H9 (cell line): ENCODE data around the gene NAP1L5. TPM values are rescaled to one million over a fixed set of nuclear protein-coding genes. Genes with fewer than 3 reads are reported as not detected.

Source experiments
- DNase-seq: peaks from one replicate; pipeline ENCODE4 v3.0.0-alpha.2; 2017
- H2AFZ ChIP-seq: one replicate; pipeline ENCODE4 v1.6.1; 2013; ENCODE audit warnings: mild to moderate bottlenecking, low read length, control low read depth, moderate library complexity
- H2AK5ac ChIP-seq: 2 replicates; pipeline ENCODE4 v1.6.1; 2013; ENCODE audit warnings: low read length, control low read depth, mixed read lengths; ENCODE audit not compliant: insufficient read length
- H2BK120ac ChIP-seq: one replicate; pipeline ENCODE4 v1.6.1; 2013; ENCODE audit warnings: low read depth, mild to moderate bottlenecking, low read length, control low read depth, inconsistent platforms; ENCODE audit not compliant: poor library complexity, severe bottlenecking
- H2BK12ac ChIP-seq: 2 replicates; pipeline ENCODE4 v1.6.1; 2013; ENCODE audit warnings: low read length, control low read depth, mixed read lengths, low read depth; ENCODE audit not compliant: insufficient read length
- H2BK15ac ChIP-seq: 2 replicates; pipeline ENCODE4 v1.6.1; 2013; ENCODE audit warnings: low read depth, low read length, control low read depth
- H2BK20ac ChIP-seq: one replicate; pipeline ENCODE4 v1.6.1; 2013; ENCODE audit warnings: low read depth, mild to moderate bottlenecking, low read length, control low read depth, inconsistent platforms; ENCODE audit not compliant: poor library complexity, severe bottlenecking
- H2BK5ac ChIP-seq: 2 replicates; pipeline ENCODE4 v1.6.1; 2013; ENCODE audit warnings: low read length, control low read depth, mixed read lengths; ENCODE audit not compliant: insufficient read length
- H3K14ac ChIP-seq: 2 replicates; pipeline ENCODE4 v1.6.1; 2013; ENCODE audit warnings: low read length, control low read depth; ENCODE audit not compliant: insufficient read depth
- H3K18ac ChIP-seq: 2 replicates; pipeline ENCODE4 v1.6.1; 2013; ENCODE audit warnings: low read depth, mild to moderate bottlenecking, mixed read lengths, low read length, control low read depth; ENCODE audit not compliant: insufficient read length
- H3K23ac ChIP-seq: 2 replicates; pipeline ENCODE4 v1.6.1; 2013; ENCODE audit warnings: low read length, control low read depth, mixed read lengths, low read depth; ENCODE audit not compliant: insufficient read length
- H3K23me2 ChIP-seq: 2 replicates; pipeline ENCODE4 v1.6.1; 2013; ENCODE audit warnings: low read depth, mild to moderate bottlenecking, mixed read lengths, low read length, control low read depth; ENCODE audit not compliant: insufficient read length, poor library complexity, severe bottlenecking
- H3K27ac ChIP-seq: 2 replicates; pipeline ENCODE4 v1.5.1; 2013; ENCODE audit warnings: low read length, control low read depth, mixed read lengths, low read depth; ENCODE audit not compliant: insufficient read length
- H3K27me3 ChIP-seq: 2 replicates; pipeline ENCODE4 v1.6.1; 2013; ENCODE audit warnings: low read length, control low read depth, inconsistent platforms; ENCODE audit not compliant: insufficient read depth
- H3K4ac ChIP-seq: 2 replicates; pipeline ENCODE4 v1.6.1; 2013; ENCODE audit warnings: low read depth, mild to moderate bottlenecking, control low read depth, inconsistent platforms, low read length, moderate library complexity
- H3K4me1 ChIP-seq: 2 replicates; pipeline ENCODE4 v1.6.1; 2013; ENCODE audit warnings: low read length, control low read depth, inconsistent platforms; ENCODE audit not compliant: insufficient read depth
- H3K4me2 ChIP-seq: 2 replicates; pipeline ENCODE4 v1.6.1; 2013; ENCODE audit warnings: low read length, control low read depth, mixed read lengths; ENCODE audit not compliant: insufficient read length, insufficient read depth
- H3K56ac ChIP-seq: 2 replicates; pipeline ENCODE4 v1.6.1; 2013; ENCODE audit warnings: low read depth, mild to moderate bottlenecking, mixed read lengths, low read length, control low read depth; ENCODE audit not compliant: insufficient read length
- H3K79me1 ChIP-seq: 2 replicates; pipeline ENCODE4 v1.6.1; 2013; ENCODE audit warnings: low read depth, mild to moderate bottlenecking, moderate library complexity, low read length, control low read depth, inconsistent platforms; ENCODE audit not compliant: insufficient read depth, poor library complexity, severe bottlenecking
- H3K79me2 ChIP-seq: 2 replicates; pipeline ENCODE4 v1.6.1; 2013; ENCODE audit warnings: low read length, control low read depth, inconsistent platforms; ENCODE audit not compliant: insufficient read depth
- H3K9ac ChIP-seq: 2 replicates; pipeline ENCODE4 v1.6.1; 2013; ENCODE audit warnings: low read length, control low read depth, mixed read lengths; ENCODE audit not compliant: insufficient read length; ENCODE audit errors: extremely low read depth
- H3K9me3 ChIP-seq: one replicate; pipeline ENCODE4 v1.6.1; 2013; ENCODE audit warnings: low read depth, low read length, inconsistent platforms; ENCODE audit not compliant: control insufficient read depth
- H3T11ph ChIP-seq: one replicate; pipeline ENCODE4 v1.6.1; 2013; ENCODE audit warnings: mild to moderate bottlenecking, low read length, control low read depth, inconsistent platforms
- H4K20me1 ChIP-seq: one replicate; pipeline ENCODE4 v1.6.1; 2013; ENCODE audit not compliant: control insufficient read depth, insufficient read length, insufficient read depth
- H4K5ac ChIP-seq: 2 replicates; pipeline ENCODE4 v1.6.1; 2013; ENCODE audit warnings: low read depth, mild to moderate bottlenecking, mixed read lengths, low read length, control low read depth; ENCODE audit not compliant: insufficient read length
- H4K8ac ChIP-seq: replicated peaks from 2 replicates; pipeline ENCODE4 v1.6.1; 2013; ENCODE audit warnings: low read length, control low read depth, mixed read lengths, low read depth; ENCODE audit not compliant: insufficient read length
- H4K91ac ChIP-seq: 2 replicates; pipeline ENCODE4 v1.6.1; 2013; ENCODE audit warnings: low read depth, mild to moderate bottlenecking, moderate library complexity, mixed read lengths, low read length, control low read depth; ENCODE audit not compliant: insufficient read length
- H3K27ac Mint-ChIP-seq, 3 experiments: 2 replicates in 2 of 3; 3 replicates in 1 of 3; pipeline ENCODE4 v1.8.0; 2020 to 2021; ENCODE audit warnings: mixed read lengths in 3 of 3, mild to moderate bottlenecking in 1 of 3, moderate library complexity in 1 of 3
- H3K27me3 Mint-ChIP-seq: 2 replicates; pipeline ENCODE4 v1.8.0; 2021; ENCODE audit warnings: low read depth, mild to moderate bottlenecking, moderate library complexity, mixed read lengths
- H3K36me3 Mint-ChIP-seq, 3 experiments: 2 replicates in 2 of 3; 3 replicates in 1 of 3; pipeline ENCODE4 v1.8.0; 2020 to 2021; ENCODE audit warnings: low read depth in 3 of 3, mixed read lengths in 3 of 3; ENCODE audit not compliant: insufficient read depth in 1 of 3
- H3K4me1 Mint-ChIP-seq, 2 experiments: 2 replicates each; pipeline ENCODE4 v1.8.0; 2020; ENCODE audit warnings: mixed read lengths in 2 of 2
- H3K4me3 Mint-ChIP-seq, 2 experiments: 2 replicates in 1 of 2; 3 replicates in 1 of 2; pipeline ENCODE4 v1.8.0; 2020 to 2021; ENCODE audit warnings: mild to moderate bottlenecking in 2 of 2, mixed read lengths in 2 of 2, moderate library complexity in 1 of 2
- H3K9me3 Mint-ChIP-seq, 2 experiments: 2 replicates in 1 of 2; 3 replicates in 1 of 2; pipeline ENCODE4 v1.8.0; 2020; ENCODE audit warnings: mild to moderate bottlenecking in 2 of 2, mixed read lengths in 2 of 2, moderate library complexity in 1 of 2
- WGBS: extraction: QIAGEN DNeasy Blood & Tissue Kit; methylation state at CpG from one replicate; pipeline ENCODE4 v1.1.7; 2013; ENCODE audit warnings: missing lambda C conversion rate, low lambda C conversion rate, mixed read lengths; ENCODE audit not compliant: insufficient read length; ENCODE audit errors: extremely low coverage; 5-methylcytosine and 5-hydroxymethylcytosine counted together
- total RNA-seq: library from RNA; stranded (reverse); gene quantifications from 2 replicates; pipeline ENCODE4 v1.2.1, GENCODE V29; 2021
- TF ChIP-seq, protein P1 (sequence below): fragments of 200-600 bp; sonication (generic); conservative IDR thresholded peaks from 3 replicates; pipeline ENCODE4 v1.8.0; 2021; ENCODE audit warnings: antibody characterized with exemption, mild to moderate bottlenecking

Gene NAP1L5
- total RNA-seq, 1 experiment from 2014 or later: 2.2 TPM

DNA sequence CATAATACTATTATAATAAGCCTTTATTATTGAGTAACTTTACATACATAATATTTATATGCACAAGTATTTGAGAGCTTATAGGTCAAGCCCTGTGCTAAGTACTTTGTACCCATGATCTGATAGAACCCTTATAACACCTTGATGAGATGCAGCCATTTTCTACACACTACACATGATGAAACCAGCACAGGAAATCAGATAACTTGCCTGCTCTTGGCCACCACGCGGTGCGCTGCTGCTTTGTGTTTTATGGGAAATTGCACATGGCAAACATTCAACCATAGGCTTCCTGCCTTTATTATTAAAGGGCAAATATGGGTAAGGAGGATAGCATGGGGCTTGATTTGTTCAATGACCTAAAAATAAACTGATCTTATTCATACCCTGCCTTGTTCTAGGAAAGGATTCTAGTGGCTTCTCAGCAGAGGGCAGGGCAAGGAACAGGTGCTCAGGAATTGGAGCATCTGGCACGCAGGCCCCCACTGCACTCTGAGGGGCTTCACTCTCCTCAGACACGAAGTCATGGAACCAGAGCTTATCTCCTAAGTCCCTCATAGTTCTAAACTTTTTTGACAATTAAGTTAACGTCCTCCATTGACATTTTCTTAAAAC is 31.6 kb upstream of the NAP1L5 start:
- Histone ChIP-seq H2AFZ (no peak overlapping the region), H2BK120ac (no peak overlapping the region), H3K14ac (no peak overlapping the region), H3K79me1 (no peaks in the 10 kb centered on the region), H4K5ac (no peak overlapping the region), H3K27me3 (no peaks in the 10 kb centered on the region), H2BK5ac (no peak overlapping the region), H4K20me1 (no peaks in the 10 kb centered on the region), H3K23ac (no peak overlapping the region), H2BK15ac (no peak overlapping the region), H3K4ac (no peak overlapping the region), H2BK20ac (no peak overlapping the region), H3K79me2 (no peaks in the 10 kb centered on the region), H3K9me3 (no peaks in the 10 kb centered on the region), H3K27ac (no peak overlapping the region), H4K8ac (no peak overlapping the region), H3K23me2 (no peaks in the 10 kb centered on the region), H3K18ac (no peak overlapping the region), H3T11ph (no peak overlapping the region), H3K4me1 (no peaks in the 10 kb centered on the region), H3K9ac (no peak overlapping the region), H2AK5ac (no peak overlapping the region), H4K91ac (no peak overlapping the region), H3K56ac (no peak overlapping the region), H3K4me2 (no peak overlapping the region), H2BK12ac (no peak overlapping the region)
- no peak for DNase-seq
- peaks cover 2 to 27% (median 19%) of the 10 kb centered on the region in 3 experiments; a peak in 6 of 7 replicates for H3K36me3 Mint-ChIP-seq
- H3K9me3 Mint-ChIP-seq: no peaks in the 10 kb centered on the region
- no peak overlapping the region for H3K27ac Mint-ChIP-seq
- no peaks in the 10 kb centered on the region for H3K27me3 Mint-ChIP-seq
- H3K4me1 Mint-ChIP-seq: peaks cover 12 to 14% of the 10 kb centered on the region in 2 experiments
- H3K4me3 Mint-ChIP-seq: no peak overlapping the region
- TF ChIP-seq, protein P1, sequence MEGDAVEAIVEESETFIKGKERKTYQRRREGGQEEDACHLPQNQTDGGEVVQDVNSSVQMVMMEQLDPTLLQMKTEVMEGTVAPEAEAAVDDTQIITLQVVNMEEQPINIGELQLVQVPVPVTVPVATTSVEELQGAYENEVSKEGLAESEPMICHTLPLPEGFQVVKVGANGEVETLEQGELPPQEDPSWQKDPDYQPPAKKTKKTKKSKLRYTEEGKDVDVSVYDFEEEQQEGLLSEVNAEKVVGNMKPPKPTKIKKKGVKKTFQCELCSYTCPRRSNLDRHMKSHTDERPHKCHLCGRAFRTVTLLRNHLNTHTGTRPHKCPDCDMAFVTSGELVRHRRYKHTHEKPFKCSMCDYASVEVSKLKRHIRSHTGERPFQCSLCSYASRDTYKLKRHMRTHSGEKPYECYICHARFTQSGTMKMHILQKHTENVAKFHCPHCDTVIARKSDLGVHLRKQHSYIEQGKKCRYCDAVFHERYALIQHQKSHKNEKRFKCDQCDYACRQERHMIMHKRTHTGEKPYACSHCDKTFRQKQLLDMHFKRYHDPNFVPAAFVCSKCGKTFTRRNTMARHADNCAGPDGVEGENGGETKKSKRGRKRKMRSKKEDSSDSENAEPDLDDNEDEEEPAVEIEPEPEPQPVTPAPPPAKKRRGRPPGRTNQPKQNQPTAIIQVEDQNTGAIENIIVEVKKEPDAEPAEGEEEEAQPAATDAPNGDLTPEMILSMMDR: no peak
- WGBS: no CpG with 5 or more reads among the region's 6 CpGs
